RWPE2 (cell line): ENCODE results near the gene ADCY1.

Experiments
- ATAC-seq: fragments of 200-7000 bp; cut with Tn5 transposase; 3 replicates; pipeline ENCODE4 v1.9.1; 2021; ENCODE audit warnings: low read depth
- DNase-seq: peaks from one replicate; pipeline ENCODE4 v3.0.0-alpha.2; 2020; ENCODE audit warnings: low spot score
- H3K27ac ChIP-seq: fragments of 450-650 bp; 2 replicates; pipeline ENCODE4 v1.5.1; 2017; ENCODE audit warnings: mild to moderate bottlenecking; ENCODE audit not compliant: poor library complexity, severe bottlenecking
- H3K27me3 ChIP-seq: fragments of 250-450 bp; sonication (Bioruptor Pico); 2 replicates; pipeline ENCODE4 v1.5.1; 2021; ENCODE audit warnings: mild to moderate bottlenecking, moderate library complexity; ENCODE audit not compliant: insufficient read depth, poor library complexity, severe bottlenecking
- H3K36me3 ChIP-seq: fragments of 250-450 bp; sonication (Bioruptor Pico); 2 replicates; pipeline ENCODE4 v1.5.1; 2020; ENCODE audit warnings: low read depth, mild to moderate bottlenecking, moderate library complexity
- H3K4me1 ChIP-seq: fragments of 250-450 bp; sonication (Bioruptor Pico); 2 replicates; pipeline ENCODE4 v1.5.1; 2021; ENCODE audit warnings: mild to moderate bottlenecking, moderate library complexity; ENCODE audit not compliant: insufficient read depth, poor library complexity, severe bottlenecking
- H3K4me3 ChIP-seq: fragments of 250-450 bp; sonication (Bioruptor Pico); 2 replicates; pipeline ENCODE4 v1.5.1; 2021; ENCODE audit warnings: mild to moderate bottlenecking, moderate library complexity; ENCODE audit not compliant: severe bottlenecking
- H3K9me3 ChIP-seq: fragments of 250-450 bp; sonication (Bioruptor Pico); 2 replicates; pipeline ENCODE4 v1.5.1; 2021; ENCODE audit warnings: mild to moderate bottlenecking, moderate library complexity; ENCODE audit not compliant: severe bottlenecking
- CTCF ChIP-seq: fragments of 450-650 bp; IDR thresholded peaks from one replicate; pipeline ENCODE4 v1.5.1; 2017; ENCODE audit warnings: mild to moderate bottlenecking, moderate library complexity; ENCODE audit not compliant: poor library complexity, severe bottlenecking

ADCY1 gene

GRCh38 chr7:45697576-45698136 is 123.5 kb downstream of the ADCY1 start:
- ATAC-seq, result no peak
- no peaks in the 10 kb centered on the region for H3K4me1 ChIP-seq
- peaks cover 5% of the 10 kb centered on the region for H3K27me3 ChIP-seq
- no peaks in the 10 kb centered on the region for H3K9me3 ChIP-seq
- no peak for TF ChIP-seq CTCF
- DNase-seq, result no peak
- H3K36me3 ChIP-seq, result no peaks in the 10 kb centered on the region
- H3K4me3 ChIP-seq, result no peak overlapping the region
- H3K27ac ChIP-seq, result no peak overlapping the region

GRCh38 chr7:45698303-45699014 is 124.3 kb downstream of the ADCY1 start:
- no peak for DNase-seq
- ATAC-seq, result no peak
- Histone ChIP-seq H3K9me3 (no peaks in the 10 kb centered on the region), H3K4me3 (no peak overlapping the region), H3K27ac (no peak overlapping the region), H3K27me3 (peaks cover 5% of the 10 kb centered on the region), H3K36me3 (no peaks in the 10 kb centered on the region), H3K4me1 (no peaks in the 10 kb centered on the region)
- TF ChIP-seq CTCF, result no peak

GRCh38 chr7:45699015-45699309 is 124.8 kb downstream of the ADCY1 start:
- Histone ChIP-seq H3K36me3 (no peaks in the 10 kb centered on the region), H3K27me3 (peaks cover 5% of the 10 kb centered on the region), H3K4me3 (no peak overlapping the region), H3K9me3 (no peaks in the 10 kb centered on the region), H3K27ac (no peak overlapping the region), H3K4me1 (no peaks in the 10 kb centered on the region)
- ATAC-seq (no peak), DNase-seq (no peak)
- TF ChIP-seq CTCF, result no peak

- Histone ChIP-seq H3K36me3 (no peaks in the 10 kb centered on the region), H3K27ac (no peak overlapping the region), H3K4me3 (no peak overlapping the region), H3K9me3 (no peaks in the 10 kb centered on the region), H3K27me3 (peaks cover 5% of the 10 kb centered on the region), H3K4me1 (no peaks in the 10 kb centered on the region)
- no peak for TF ChIP-seq CTCF
- DNase-seq (no peak), ATAC-seq (no peak)
Observed at GRCh38 chr7:45699726-45700390, 125.7 kb downstream of the ADCY1 start.

GRCh38 chr7:45700556-45700955 is 126.4 kb downstream of the ADCY1 start:
- H3K27me3 ChIP-seq, result peaks cover 11% of the 10 kb centered on the region
- no peak overlapping the region for H3K27ac ChIP-seq
- no peaks in the 10 kb centered on the region for H3K9me3 ChIP-seq
- DNase-seq (no peak), ATAC-seq (no peak)
- no peaks in the 10 kb centered on the region for H3K36me3 ChIP-seq
- H3K4me3 ChIP-seq, result no peak overlapping the region
- TF ChIP-seq CTCF, result no peak
- H3K4me1 ChIP-seq, result no peaks in the 10 kb centered on the region
